T-helper 2 cell (primary cell): ENCODE results near the gene BST2.

Experiments
- DNase-seq, 5 experiments: peaks; one replicate each; pipeline versions ENCODE4 v3.0.0 to v3.0.0-alpha.2; 2012 to 2022
- total RNA-seq, 2 donors: gene quantifications; one replicate each; lab custom pipeline; 2026; lab: John Stamatoyannopoulos, UW

Gene BST2
- total RNA-seq: 18.1 to 19.7 reads per million in 2 donors

DNA sequence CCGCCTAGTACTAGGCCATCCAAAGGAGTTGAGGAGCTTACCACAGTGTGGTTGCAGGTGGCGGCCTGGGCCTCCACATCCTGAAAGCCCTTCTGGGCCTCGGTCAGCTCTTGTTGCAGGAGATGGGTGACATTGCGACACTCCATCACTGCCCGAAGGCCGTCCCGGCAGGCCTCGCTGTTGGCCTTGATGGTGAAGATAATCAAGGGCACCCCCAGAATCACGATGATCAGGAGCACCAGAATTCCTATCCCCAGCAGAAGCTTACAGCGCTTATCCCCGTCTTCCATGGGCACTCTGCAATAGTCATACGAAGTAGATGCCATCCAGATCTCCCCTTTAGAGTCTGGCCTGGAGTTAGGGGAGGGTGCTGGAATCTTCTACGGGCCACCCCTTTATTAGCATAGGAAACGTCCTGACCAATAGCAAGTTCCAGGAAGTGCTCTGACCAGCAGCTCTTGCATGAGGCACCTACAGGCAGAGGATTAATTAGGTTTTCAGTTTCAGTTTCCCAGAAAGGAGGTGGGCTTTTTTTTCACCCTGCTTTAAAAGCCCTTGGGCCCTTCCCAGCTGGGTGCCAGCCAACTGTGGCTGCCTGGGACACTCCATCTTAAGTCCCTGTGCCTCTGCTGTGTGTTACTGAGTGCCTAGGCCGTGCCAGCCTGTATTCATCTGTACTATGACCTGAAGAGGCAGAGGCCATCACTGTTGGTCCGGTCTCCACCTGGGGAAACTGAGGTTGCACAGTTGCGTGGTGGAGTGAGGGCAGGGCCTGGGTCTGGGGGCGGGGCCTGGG is at the start of gene BST2:
BST2 (minus strand) TSS at position 381 of the 796 bp plus-strand sequence; CDS start at position 326, 55 bp downstream.
- peak in 3 of 5 experiments; percentile 38 to 85 (median 69) for DNase-seq

- no peak for DNase-seq
These were observed 49.2 kb upstream of the BST2 start for GRCh38 chr19:17454576-17455071.

GRCh38 chr19:17451820-17452219 is 46.4 kb upstream of the BST2 start:
- no peak for DNase-seq

- DNase-seq: peak in 2 of 5 experiments; percentile 19 to 74
These were observed 45.0 kb upstream of the BST2 start for GRCh38 chr19:17450264-17451075.

DNA sequence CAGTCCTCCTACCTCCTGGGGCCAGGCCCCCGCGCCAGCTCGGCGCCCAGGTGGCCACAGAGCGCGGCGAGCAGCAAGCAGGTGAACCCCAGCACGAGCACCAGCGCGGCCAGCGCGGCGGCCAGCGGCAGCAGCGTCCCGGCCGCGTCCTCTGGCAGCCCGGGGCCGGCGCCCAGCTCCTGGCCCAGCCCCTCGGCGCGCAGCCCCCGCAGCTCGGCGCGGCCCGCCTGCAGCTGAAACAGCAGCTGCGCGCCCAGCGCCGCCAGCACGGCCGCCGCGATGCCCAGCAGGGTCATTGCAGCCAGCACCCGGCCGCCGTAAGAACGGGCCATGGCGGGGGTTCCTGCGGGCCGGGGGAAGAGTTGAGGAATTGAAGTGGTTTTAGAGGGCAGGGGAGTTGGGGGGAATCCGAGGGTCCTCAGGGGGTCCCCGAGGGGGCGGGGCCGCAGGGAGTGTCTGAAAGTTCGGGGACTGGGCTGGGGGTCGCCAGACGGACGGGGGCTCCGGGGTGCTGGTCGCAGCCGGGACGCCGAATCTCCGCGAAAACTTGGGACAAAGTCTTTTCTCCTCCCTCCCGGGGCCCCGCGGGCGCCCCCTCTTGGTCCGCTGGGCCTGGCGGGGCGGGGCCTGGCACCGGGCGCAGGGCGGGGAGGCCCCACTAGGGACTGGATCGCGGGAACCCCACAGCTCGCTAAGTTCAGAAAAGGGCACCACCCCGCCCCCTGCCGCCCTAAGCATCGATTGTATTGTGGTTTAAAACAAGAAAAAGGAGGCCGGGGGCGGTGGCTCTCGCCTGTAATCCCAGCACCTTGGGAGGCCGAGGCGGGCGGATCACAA is 42.9 kb upstream of the BST2 start, which contains the start of gene TMEM221:
TMEM221 (minus strand) TSS at position 538 of the 837 bp plus-strand sequence; CDS start at position 332, 206 bp downstream.
- peak; percentile 18 to 51 (median 35) for DNase-seq

GRCh38 chr19:17447704-17448130 is 42.3 kb upstream of the BST2 start:
- no peak for DNase-seq

DNA sequence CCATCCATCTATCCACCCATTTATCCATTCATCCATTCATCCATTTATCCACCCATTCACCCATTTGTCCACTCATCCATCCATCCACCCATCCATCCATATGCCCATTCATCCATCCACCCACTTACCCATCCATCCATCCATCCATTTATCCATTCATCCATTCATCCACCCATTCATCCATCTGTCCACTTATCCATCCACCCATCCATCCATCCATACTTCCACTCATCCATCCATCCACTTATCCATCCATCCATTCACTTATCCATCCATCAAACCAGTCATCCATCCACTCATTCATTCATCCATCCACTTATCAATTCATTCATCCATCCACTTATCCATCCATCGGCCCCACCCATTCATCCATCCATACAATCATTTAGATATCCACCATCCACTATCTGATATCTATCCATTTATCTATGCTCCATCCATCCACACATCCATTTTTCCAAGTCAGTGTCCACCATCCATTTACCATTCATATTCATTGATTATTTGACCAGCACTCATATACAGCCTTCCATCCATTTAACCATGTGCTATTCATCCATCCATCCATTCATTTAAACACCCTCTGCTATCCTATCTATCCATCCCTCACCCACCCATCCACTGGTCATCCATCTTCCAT is 40.2 kb upstream of the BST2 start:
- DNase-seq: no peak

DNA sequence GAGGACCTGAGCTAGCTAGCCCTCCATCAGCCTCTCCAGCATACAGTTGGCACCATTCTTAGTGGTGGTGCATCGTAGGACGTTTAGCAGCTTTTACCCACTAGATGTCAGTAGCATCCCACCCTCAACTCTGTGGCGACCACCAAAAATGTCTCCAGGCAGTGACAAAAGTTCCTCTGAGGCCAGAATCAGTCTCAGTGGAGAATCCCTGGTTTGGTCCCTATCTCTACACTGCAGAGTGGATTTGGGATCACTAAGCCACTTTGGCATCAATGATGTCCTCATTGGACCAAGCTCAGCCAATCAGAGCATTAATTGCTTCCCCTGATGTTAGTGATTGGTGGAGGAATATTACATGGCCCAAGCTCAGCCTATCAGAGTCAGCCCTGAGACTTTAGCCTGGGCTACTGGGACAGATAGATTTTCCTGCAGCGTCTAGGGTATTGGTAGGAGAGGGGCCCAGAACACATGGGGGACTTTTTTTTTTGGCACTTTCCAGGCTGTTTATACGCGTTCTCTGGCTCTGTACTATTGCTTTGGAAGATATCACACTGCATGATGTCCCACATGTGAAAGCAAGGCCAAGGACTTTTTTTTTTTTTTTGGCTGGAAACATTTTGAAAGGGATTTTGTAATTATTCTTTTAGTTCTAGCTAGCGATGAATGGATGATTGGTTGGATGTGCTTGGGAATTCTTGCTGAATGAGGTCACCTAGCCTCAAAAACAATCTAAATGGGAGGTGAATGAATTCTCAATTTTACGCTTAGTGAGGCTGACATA is 36.0 kb upstream of the BST2 start:
- peak in 1 of 5 experiments; percentile 22 for DNase-seq

- no peak for DNase-seq
These were observed 31.4 kb upstream of the BST2 start for GRCh38 chr19:17436874-17437267.

DNA sequence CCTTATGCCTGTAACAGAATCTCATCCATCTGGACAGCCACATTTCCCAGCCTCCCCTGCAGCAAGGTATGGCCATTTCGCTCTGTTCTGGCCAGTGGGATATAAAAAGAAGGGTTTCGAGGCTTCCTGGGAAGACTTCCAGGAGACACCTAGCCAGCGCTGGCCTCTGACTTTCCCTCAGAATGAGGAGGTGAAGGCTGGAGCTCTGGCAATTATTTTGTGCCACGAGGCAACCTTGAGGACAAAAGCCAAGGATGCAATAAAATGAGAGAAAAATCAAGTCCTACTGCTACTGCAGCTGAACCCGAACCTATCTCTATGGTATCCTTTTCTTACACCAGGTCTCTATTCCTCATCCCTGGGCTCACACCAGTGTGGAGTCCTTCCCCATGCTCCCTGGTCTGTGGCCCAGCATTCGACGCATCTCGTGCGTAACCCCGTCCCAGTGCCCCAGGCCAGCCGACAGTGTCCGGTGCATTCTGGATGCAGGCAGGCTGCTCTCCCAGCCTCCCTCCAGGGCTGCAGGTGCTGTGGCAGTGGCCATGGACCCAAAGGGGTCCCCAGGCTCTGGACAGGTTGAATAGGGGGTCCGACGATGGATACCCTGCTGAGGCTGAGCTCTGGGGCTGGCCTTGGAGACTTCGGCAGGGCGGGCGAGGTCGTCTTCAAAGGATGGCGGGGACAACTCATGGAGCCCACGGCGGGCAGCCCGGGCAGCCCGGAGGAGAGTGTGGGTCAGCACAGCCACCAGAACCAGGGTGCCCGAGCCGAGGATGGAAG is 30.9 kb upstream of the BST2 start:
- DNase-seq: no peak

DNA sequence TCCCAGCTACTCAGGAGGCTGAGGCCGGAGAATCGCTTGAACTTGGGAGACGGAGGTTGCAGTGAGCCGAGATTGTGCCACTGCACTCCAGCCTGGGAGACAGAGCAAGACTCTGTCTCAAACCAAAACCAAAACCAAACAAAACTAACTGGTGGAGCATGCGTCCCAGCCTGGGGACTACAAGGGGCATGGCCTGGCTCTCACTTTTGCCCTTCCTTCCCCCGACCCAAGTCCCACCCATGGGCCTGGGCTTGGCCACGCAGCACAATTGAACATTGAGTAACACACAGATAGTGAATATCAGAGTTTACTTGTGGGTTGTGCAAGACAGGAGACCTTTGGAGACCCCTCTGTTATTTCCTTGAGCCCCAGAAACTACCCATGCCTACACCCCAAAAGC is 29.8 kb upstream of the BST2 start:
- DNase-seq: no peak

DNA sequence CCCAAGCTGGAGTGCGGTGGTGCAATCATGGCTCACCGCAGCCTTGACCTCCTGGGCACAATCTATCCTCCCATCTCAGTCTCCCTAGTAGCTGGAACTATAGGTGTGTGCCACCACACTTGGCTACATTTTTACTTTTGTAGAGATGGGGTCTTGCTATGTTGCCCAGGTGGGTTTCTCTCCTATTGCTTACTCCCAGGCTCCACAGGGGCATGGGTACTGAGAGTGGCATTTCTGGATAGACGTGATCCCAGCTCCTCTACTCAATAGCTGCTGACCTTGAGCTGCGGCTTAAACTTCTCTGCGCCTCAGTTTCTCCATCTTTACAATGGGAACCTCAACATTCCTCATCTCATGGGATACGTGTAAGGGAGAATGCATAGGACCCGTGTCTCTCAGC is 26.0 kb upstream of the BST2 start:
- DNase-seq: no peak

- no peak for DNase-seq
These were observed 24.2 kb upstream of the BST2 start for GRCh38 chr19:17429641-17430113.

- peak in 1 of 5 experiments; percentile 42 for DNase-seq
These were observed 19.4 kb upstream of the BST2 start for GRCh38 chr19:17424743-17425365.

DNA sequence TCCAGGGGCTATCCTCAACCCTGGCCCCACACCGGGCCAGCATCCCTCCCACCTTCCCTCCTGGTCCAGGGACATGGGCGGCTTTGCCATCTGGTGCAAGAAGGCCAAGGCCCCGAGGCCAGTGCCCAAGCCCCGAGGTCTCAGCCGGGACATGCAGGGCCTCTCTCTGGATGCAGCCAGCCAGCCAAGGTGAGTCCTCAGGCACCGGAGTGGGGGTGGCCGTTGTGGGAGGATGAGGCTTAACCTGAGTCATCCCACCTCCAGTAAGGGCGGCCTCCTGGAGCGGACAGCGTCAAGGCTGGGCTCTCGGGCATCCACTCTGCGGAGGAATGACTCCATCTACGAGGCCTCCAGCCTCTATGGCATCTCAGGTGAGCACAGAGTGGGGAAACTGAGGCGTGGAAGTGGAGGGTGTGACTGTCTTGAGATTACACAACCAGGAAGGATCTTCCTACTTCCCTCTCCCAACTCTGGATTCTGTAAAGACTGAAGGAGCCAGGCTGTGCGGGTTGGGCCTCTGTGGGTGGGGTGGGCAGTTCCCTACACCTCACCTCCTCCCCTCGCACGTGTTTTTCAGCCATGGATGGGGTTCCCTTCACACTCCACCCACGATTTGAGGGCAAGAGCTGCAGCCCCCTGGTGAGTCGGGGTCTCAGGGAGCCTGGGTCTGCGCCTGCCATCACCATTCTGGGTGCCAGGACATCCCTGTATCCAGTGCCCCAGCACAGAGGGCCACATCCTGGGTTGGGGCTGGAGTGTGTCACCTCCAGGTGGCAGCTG is 18.2 kb upstream of the BST2 start:
- no peak for DNase-seq

DNA sequence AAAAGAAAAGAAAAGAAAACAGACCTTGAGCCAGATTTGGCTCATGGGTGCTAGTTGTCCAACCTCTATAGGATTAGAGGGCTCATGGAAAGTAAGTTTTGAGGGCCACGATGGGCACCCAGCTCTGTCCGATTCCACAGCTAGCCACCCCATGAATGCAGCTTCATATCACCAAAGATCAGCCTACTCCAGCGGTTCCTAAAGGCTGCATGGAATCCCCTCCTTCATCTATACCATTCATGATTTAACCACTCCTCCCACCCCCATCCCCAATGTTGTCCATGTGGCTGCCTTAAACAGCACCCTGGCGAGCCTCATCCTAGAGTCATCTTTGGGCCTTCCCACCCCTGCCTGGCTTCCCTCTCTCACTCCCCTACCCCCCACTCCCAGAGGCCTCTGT is 16.5 kb upstream of the BST2 start:
- no peak for DNase-seq

GRCh38 chr19:17420475-17420924 is 15.1 kb upstream of the BST2 start:
- peak in 1 of 5 experiments; percentile 48 for DNase-seq
